Activated CD4-positive, alpha-beta T cell treated with anti-CD3 and anti-CD28 coated beads, Interleukin-2, amount 50 U/mL, for 16 hours (primary cell): Measurements from ENCODE around the gene LUZP1.

ENCODE experiments used
- DNase-seq: peaks from one replicate; pipeline ENCODE4 v3.0.0-alpha.2; 2020

Gene LUZP1

GRCh38 chr1:23188434-23188884 lies 19.8 kb upstream of the LUZP1 start:
- no peak for DNase-seq

- no peak for DNase-seq
Measured at GRCh38 chr1:23187637-23188036, 19.0 kb upstream of the LUZP1 start.

GRCh38 chr1:23185381-23185780 lies 16.7 kb upstream of the LUZP1 start:
- DNase-seq, result no peak

- peak; percentile 42 for DNase-seq
Measured at GRCh38 chr1:23184212-23184934, 15.7 kb upstream of the LUZP1 start.

- DNase-seq, result no peak
Measured at GRCh38 chr1:23179862-23180261, 11.2 kb upstream of the LUZP1 start.

- DNase-seq, result no peak
Measured at GRCh38 chr1:23178950-23179349, 10.3 kb upstream of the LUZP1 start.

GRCh38 chr1:23178414-23178813 lies 9.8 kb upstream of the LUZP1 start:
- DNase-seq, result no peak

- peak; percentile 25 for DNase-seq
Measured at GRCh38 chr1:23177438-23178380, 9.1 kb upstream of the LUZP1 start.

GRCh38 chr1:23177031-23177430 lies 8.4 kb upstream of the LUZP1 start:
- DNase-seq, result no peak

GRCh38 chr1:23174426-23175110 lies 5.9 kb upstream of the LUZP1 start:
- DNase-seq, result no peak

- DNase-seq, result no peak
Measured at GRCh38 chr1:23171181-23171755, 2.6 kb upstream of the LUZP1 start.

GRCh38 chr1:23169727-23170335 lies 1.2 kb upstream of the LUZP1 start:
- no peak for DNase-seq

GRCh38 chr1:23169195-23169575 lies 529 bp upstream of the LUZP1 start:
- no peak for DNase-seq

- no peak for DNase-seq
Measured at GRCh38 chr1:23168079-23168444, 594 bp downstream of the LUZP1 start.

- DNase-seq, result no peak
Measured at GRCh38 chr1:23167353-23168078, 1.1 kb downstream of the LUZP1 start.

GRCh38 chr1:23166854-23167253 lies 1.8 kb downstream of the LUZP1 start:
- DNase-seq, result no peak

- DNase-seq, result no peak
Measured at GRCh38 chr1:23163395-23163794, 5.3 kb downstream of the LUZP1 start.

GRCh38 chr1:23159963-23160877 lies 8.4 kb downstream of the LUZP1 start:
- DNase-seq, result no peak

GRCh38 chr1:23156940-23157339 lies 11.7 kb downstream of the LUZP1 start:
- no peak for DNase-seq

- no peak for DNase-seq
Measured at GRCh38 chr1:23152966-23153684, 15.5 kb downstream of the LUZP1 start.
